ENCODE measurements around the gene PSPH. TPM values are rescaled to one million over a fixed set of nuclear protein-coding genes. Genes with fewer than 3 reads are reported as not detected.
A peak's percentile ranks its signal among the peaks of the same experiment; 100 is the strongest.

The PSPH gene
- total and polyA plus RNA-seq, 4 donors: 5.5 to 35.9 (median 9.0) TPM

GRCh38 chr7:56079450-56080185 lies 28.4 kb upstream of the PSPH start:
- TF ChIP-seq, protein P1, sequence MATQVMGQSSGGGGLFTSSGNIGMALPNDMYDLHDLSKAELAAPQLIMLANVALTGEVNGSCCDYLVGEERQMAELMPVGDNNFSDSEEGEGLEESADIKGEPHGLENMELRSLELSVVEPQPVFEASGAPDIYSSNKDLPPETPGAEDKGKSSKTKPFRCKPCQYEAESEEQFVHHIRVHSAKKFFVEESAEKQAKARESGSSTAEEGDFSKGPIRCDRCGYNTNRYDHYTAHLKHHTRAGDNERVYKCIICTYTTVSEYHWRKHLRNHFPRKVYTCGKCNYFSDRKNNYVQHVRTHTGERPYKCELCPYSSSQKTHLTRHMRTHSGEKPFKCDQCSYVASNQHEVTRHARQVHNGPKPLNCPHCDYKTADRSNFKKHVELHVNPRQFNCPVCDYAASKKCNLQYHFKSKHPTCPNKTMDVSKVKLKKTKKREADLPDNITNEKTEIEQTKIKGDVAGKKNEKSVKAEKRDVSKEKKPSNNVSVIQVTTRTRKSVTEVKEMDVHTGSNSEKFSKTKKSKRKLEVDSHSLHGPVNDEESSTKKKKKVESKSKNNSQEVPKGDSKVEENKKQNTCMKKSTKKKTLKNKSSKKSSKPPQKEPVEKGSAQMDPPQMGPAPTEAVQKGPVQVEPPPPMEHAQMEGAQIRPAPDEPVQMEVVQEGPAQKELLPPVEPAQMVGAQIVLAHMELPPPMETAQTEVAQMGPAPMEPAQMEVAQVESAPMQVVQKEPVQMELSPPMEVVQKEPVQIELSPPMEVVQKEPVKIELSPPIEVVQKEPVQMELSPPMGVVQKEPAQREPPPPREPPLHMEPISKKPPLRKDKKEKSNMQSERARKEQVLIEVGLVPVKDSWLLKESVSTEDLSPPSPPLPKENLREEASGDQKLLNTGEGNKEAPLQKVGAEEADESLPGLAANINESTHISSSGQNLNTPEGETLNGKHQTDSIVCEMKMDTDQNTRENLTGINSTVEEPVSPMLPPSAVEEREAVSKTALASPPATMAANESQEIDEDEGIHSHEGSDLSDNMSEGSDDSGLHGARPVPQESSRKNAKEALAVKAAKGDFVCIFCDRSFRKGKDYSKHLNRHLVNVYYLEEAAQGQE (IDR thresholded peaks at IDR 0.05): peak; percentile 41
- no peak for TF ChIP-seq EGR1 (IDR thresholded peaks at IDR 0.05; ENCODE audit: low read depth in 2 of 2)
- TF ChIP-seq NR2F2 (IDR thresholded peaks at IDR 0.05): peak; percentile 39
- peak; percentile 83 for TF ChIP-seq FOXA2 (IDR thresholded peaks at IDR 0.05)
- no peak for TF ChIP-seq TAF1 (conservative IDR thresholded peaks at IDR 0.05)
- peak; percentile 67 for TF ChIP-seq YY1 (IDR thresholded peaks at IDR 0.05)
- peak; percentile 48 to 53 for TF ChIP-seq HNF4A (conservative IDR thresholded peaks at IDR 0.05)
- TF ChIP-seq SP1 (IDR thresholded peaks at IDR 0.05): peak; percentile 68
- TF ChIP-seq GABPA (IDR thresholded peaks at IDR 0.05 in 1 of 2, conservative IDR thresholded peaks at IDR 0.05 in 1 of 2): peak in 1 of 2 donors; percentile 13
- TF ChIP-seq, protein P2, sequence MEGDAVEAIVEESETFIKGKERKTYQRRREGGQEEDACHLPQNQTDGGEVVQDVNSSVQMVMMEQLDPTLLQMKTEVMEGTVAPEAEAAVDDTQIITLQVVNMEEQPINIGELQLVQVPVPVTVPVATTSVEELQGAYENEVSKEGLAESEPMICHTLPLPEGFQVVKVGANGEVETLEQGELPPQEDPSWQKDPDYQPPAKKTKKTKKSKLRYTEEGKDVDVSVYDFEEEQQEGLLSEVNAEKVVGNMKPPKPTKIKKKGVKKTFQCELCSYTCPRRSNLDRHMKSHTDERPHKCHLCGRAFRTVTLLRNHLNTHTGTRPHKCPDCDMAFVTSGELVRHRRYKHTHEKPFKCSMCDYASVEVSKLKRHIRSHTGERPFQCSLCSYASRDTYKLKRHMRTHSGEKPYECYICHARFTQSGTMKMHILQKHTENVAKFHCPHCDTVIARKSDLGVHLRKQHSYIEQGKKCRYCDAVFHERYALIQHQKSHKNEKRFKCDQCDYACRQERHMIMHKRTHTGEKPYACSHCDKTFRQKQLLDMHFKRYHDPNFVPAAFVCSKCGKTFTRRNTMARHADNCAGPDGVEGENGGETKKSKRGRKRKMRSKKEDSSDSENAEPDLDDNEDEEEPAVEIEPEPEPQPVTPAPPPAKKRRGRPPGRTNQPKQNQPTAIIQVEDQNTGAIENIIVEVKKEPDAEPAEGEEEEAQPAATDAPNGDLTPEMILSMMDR (IDR thresholded peaks at IDR 0.05; ENCODE audit: low read depth, low read length, missing input control): peak; percentile 67
- TF ChIP-seq FOXA1 (IDR thresholded peaks at IDR 0.05): peak; percentile 62
- peak; percentile 62 to 86 for TF ChIP-seq RXRA (IDR thresholded peaks at IDR 0.05)
- no peak for TF ChIP-seq MAX (IDR thresholded peaks at IDR 0.05)
- TF ChIP-seq ZBTB33 (IDR thresholded peaks at IDR 0.05): no peak
- TF ChIP-seq RAD21 (IDR thresholded peaks at IDR 0.05): peak; percentile 54 to 75
- no peak for TF ChIP-seq HNF4G (IDR thresholded peaks at IDR 0.05)
- TF ChIP-seq JUND (IDR thresholded peaks at IDR 0.05): peak in 1 of 2 donors; percentile 18
- no peak for TF ChIP-seq ATF3 (IDR thresholded peaks at IDR 0.05)
- Histone ChIP-seq H3K36me3 (ENCODE audit: control insufficient read depth in 4 of 4, insufficient read depth in 3 of 4, low read depth in 1 of 4, low read length in 3 of 4) (peaks cover 0 to 6% (median 0%) of the 10 kb centered on the region in 4 donors), H3K4me1 (ENCODE audit: control insufficient read depth in 4 of 4, insufficient read depth in 4 of 4, low read length in 3 of 4) (peaks cover under 1 to 29% (median 22%) of the 10 kb centered on the region in 4 donors), H3K27me3 (ENCODE audit: control insufficient read depth in 4 of 4, insufficient read depth in 4 of 4, low read length in 3 of 4) (no peaks in the 10 kb centered on the region), H3K9me3 (ENCODE audit: control insufficient read depth in 4 of 4, low read length in 3 of 4) (no peaks in the 10 kb centered on the region), H3K9ac (ENCODE audit: low read depth in 1 of 2, low read length in 2 of 2) (peak overlapping the region in 1 of 2 donors; percentile 22), H3K4me3 (ENCODE audit: low read depth in 1 of 3, low read length in 3 of 3) (no peak overlapping the region), H3K27ac (ENCODE audit: low read depth in 1 of 2, low read length in 2 of 2) (peak overlapping the region; percentile 54 to 58)
- WGBS: 24% methylated on average over 12 of the region's 12 CpGs
- no peak for DNase-seq (ENCODE audit: low spot score)

Data from liver (tissue), 9 donors.